Spleen (tissue), 13 donors: ENCODE measurements around the gene GABRG1. TPM values are rescaled to one million over a fixed set of nuclear protein-coding genes. Genes with fewer than 3 reads are reported as not detected.
A peak's percentile ranks its signal among the peaks of the same experiment; 100 is the strongest.

Experiments used
- DNase-seq: peaks from one replicate; pipeline ENCODE4 v3.0.0-alpha.2; 2020
- H3K27ac ChIP-seq, 8 donors: fragments of 200-600 bp; sonication (generic) in 7 of 8; 1 replicate in 4 of 8; 2 replicates in 4 of 8; pipeline versions ENCODE4 v1.5.0 to v1.8.0; 2016 to 2021; ENCODE audit warnings: inconsistent platforms in 4 of 8, mild to moderate bottlenecking in 4 of 8, moderate library complexity in 1 of 8
- H3K27me3 ChIP-seq, 7 donors: fragments of 200-600 bp; sonication (generic) in 6 of 7; replicated peaks in 1 of 7; 1 replicate in 4 of 7; 2 replicates in 3 of 7; pipeline versions ENCODE4 v1.5.0 to v1.8.0; 2016 to 2021; ENCODE audit warnings: inconsistent platforms in 3 of 7, mild to moderate bottlenecking in 1 of 7
- H3K36me3 ChIP-seq, 6 donors: fragments of 200-600 bp; sonication (generic) in 5 of 6; 1 replicate in 4 of 6; 2 replicates in 2 of 6; pipeline versions ENCODE4 v1.5.0 to v1.8.0; 2016 to 2021; ENCODE audit warnings: inconsistent platforms in 2 of 6
- H3K4me1 ChIP-seq, 6 donors: fragments of 200-600 bp; sonication (generic) in 5 of 6; 1 replicate in 3 of 6; 2 replicates in 3 of 6; pipeline versions ENCODE4 v1.5.0 to v1.8.0; 2016 to 2021; ENCODE audit warnings: inconsistent platforms in 3 of 6
- H3K4me3 ChIP-seq, 8 donors: fragments of 200-600 bp; sonication (generic) in 7 of 8; 1 replicate in 4 of 8; 2 replicates in 4 of 8; pipeline versions ENCODE4 v1.5.0 to v1.8.0; 2016 to 2021; ENCODE audit warnings: inconsistent platforms in 4 of 8, mild to moderate bottlenecking in 4 of 8, moderate library complexity in 2 of 8
- H3K9me3 ChIP-seq, 8 donors: fragments of 200-600 bp; sonication (generic) in 7 of 8; 1 replicate in 4 of 8; 2 replicates in 4 of 8; pipeline versions ENCODE4 v1.5.0 to v1.8.0; 2016 to 2021; ENCODE audit warnings: inconsistent platforms in 4 of 8
- POLR2A ChIP-seq, 3 donors: fragments of 450-650 bp; IDR thresholded peaks; one replicate each; pipeline ENCODE4 v1.5.1; 2017; ENCODE audit warnings: antibody characterized with exemption in 3 of 3, mild to moderate bottlenecking in 1 of 3
- POLR2AphosphoS5 ChIP-seq, 3 donors: sonication (generic); formaldehyde crosslinking; IDR thresholded peaks; one replicate each; pipeline ENCODE4 v1.5.1; 2017; ENCODE audit warnings: antibody characterized with exemption in 3 of 3
- WGBS, 5 donors: extraction: QIAGEN DNeasy Blood & Tissue Kit in 3 of 5; methylation state at CpG; one replicate each; pipeline versions ENCODE4 v1.1.5 to v1.1.7; 2013 to 2018; 5-methylcytosine and 5-hydroxymethylcytosine counted together
- intact Hi-C: fragments of 100-400 bp; cut with DNase I; formaldehyde crosslinking; loops from one replicate; pipeline ENCODE4 v1.15.0; 2023; ENCODE audit warnings: low total_unique reads
- long read RNA-seq, 2 donors: transcript quantifications; one replicate each; lab custom pipeline, GENCODE V29; 2026
- polyA plus RNA-seq, 3 donors: library from polyadenylated mRNA; stranded (reverse); fragments of 200-250 nt; gene quantifications; one replicate each; pipeline ENCODE4 v1.2.1, GENCODE V29; 2013
- total RNA-seq, 7 donors: library from RNA; depleted of rRNA in 3 of 7; stranded (reverse); fragments of >200 nt in 3 of 7; fragmentation: NEBNext Ultra II Directional in 4 of 7; extraction: Animal tissue kit (Norgen Biotek cat#: 25700) in 4 of 7; gene quantifications; one replicate each; pipeline versions ENCODE4 v1.1.0 to v1.2.1, GENCODE V29; 2016 to 2021
- TF ChIP-seq, protein P1 (sequence below), 11 experiments: fragments of 200-600 bp in 7 of 11; fragments of 450-650 bp in 4 of 11; sonication (generic) in 4 of 11; IDR thresholded peaks in 8 of 11; conservative IDR thresholded peaks in 3 of 11; 1 replicate in 7 of 11; 2 replicates in 4 of 11; pipeline versions ENCODE4 v1.4.0 to v1.8.0; 2016 to 2021; ENCODE audit warnings: antibody characterized with exemption in 11 of 11, inconsistent platforms in 4 of 11, mild to moderate bottlenecking in 1 of 11
- donor health status: healthy with polysubstance abuse.
- donor health status: DM: no; HTN: no; CAD: no; lungs with moderate emphysema.
- donor health status: DM: no; HTN: no; CAD: no.
- donor health status: Bipolar disorder and iron deficiency.
- donor health status: healthy.
- donor health status: DM: no; HTN: no; CAD: no.
- donor health status: DM: yes; HTN: yes; CAD: no.

GABRG1 gene
- under 1 TPM in 3 of 7 donors, not detected in 4; 0.06 to 0.09 (median 0.07) TPM for total RNA-seq
- under 1 TPM in 2 of 3 donors, not detected in 1; under 0.01 to 0.03 TPM for polyA plus RNA-seq
- long read RNA-seq, donor 1, result 0 reads
- long read RNA-seq, donor 2, result 0 reads

DNA sequence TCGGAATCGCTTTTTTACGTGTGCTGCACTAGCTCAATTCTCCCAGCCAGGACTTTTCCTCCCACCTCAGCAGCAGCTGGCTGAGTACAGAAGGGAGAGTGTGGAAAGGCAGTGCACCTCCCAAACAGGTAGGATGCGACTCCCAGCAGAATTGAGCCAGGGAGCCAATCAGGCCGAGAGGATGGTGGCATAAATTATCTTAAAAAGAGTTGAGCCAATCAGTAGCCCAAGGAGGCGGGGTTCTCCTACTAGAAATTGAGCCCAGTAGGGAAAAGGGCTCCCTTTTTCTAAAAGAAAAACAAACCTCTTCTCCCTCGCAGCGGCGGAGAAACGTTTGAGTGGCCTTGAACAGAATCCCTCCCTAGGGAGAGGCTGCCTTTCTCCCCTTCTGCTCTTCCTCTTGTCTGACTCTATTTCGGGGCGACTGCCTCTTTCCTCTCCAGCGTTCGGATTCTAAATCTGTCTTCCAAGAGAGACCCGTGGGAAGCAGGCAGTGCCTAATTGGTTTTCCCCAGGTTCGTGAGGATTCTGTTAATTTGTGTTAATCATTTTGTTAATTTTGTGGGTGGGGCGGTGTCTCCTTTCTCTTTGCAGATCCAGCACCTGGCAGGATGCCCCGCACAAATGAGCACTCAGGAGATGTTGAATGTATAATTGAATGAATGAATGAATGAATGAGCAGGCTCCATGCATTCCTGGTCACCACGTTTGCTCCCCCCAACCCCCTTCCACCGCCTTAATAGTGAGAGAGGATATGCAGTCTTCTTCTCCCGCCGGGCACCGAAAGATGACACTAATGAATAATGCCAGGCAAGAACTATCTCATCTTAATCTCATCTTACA lies at the start of gene GABRG1:
TSS of gene GABRG1 (minus strand) at position 142 of the 843 bp plus-strand sequence. CDS start at position 1, 141 bp downstream.
- H3K27ac ChIP-seq, result no peak within 1 kb of the TSS
- H3K9me3 ChIP-seq, result no peaks in the 10 kb centered on the region
- intact Hi-C loops, result no loop called here
- no peaks in the 10 kb centered on the region for H3K36me3 ChIP-seq
- TF ChIP-seq POLR2AphosphoS5 (IDR thresholded peaks at IDR 0.05) (no peak), POLR2A (IDR thresholded peaks at IDR 0.05) (no peak)
- TF ChIP-seq, protein P1, sequence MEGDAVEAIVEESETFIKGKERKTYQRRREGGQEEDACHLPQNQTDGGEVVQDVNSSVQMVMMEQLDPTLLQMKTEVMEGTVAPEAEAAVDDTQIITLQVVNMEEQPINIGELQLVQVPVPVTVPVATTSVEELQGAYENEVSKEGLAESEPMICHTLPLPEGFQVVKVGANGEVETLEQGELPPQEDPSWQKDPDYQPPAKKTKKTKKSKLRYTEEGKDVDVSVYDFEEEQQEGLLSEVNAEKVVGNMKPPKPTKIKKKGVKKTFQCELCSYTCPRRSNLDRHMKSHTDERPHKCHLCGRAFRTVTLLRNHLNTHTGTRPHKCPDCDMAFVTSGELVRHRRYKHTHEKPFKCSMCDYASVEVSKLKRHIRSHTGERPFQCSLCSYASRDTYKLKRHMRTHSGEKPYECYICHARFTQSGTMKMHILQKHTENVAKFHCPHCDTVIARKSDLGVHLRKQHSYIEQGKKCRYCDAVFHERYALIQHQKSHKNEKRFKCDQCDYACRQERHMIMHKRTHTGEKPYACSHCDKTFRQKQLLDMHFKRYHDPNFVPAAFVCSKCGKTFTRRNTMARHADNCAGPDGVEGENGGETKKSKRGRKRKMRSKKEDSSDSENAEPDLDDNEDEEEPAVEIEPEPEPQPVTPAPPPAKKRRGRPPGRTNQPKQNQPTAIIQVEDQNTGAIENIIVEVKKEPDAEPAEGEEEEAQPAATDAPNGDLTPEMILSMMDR (IDR thresholded peaks at IDR 0.05 in 8 of 11, conservative IDR thresholded peaks at IDR 0.05 in 3 of 11), result no peak
- peak within 1 kb of the TSS in 2 of 8 donors; percentile 18 to 40 for H3K4me3 ChIP-seq
- DNase-seq, result no peak
- H3K4me1 ChIP-seq, result no peaks in the 10 kb centered on the region
- H3K27me3 ChIP-seq, result peaks cover 0 to 7% (median 0%) of the 10 kb centered on the region in 7 donors
- 22 to 44% (median 27%) methylated on average over 23 of the region's 23 CpGs for WGBS, 5 donors

- intact Hi-C loops, result no loop called here
- 69 to 92% (median 88%) methylated on average over 4 of the region's 4 CpGs for WGBS, 5 donors
Measured at GRCh38 chr4:46146993-46147392, 23.1 kb upstream of the GABRG1 start.

GRCh38 chr4:46131498-46132057 lies 7.7 kb upstream of the GABRG1 start:
- no peaks in the 10 kb centered on the region for H3K4me1 ChIP-seq
- H3K36me3 ChIP-seq, result no peaks in the 10 kb centered on the region
- no peaks in the 10 kb centered on the region for H3K27me3 ChIP-seq
- H3K4me3 ChIP-seq, result no peak overlapping the region
- no peak for DNase-seq
- TF ChIP-seq POLR2AphosphoS5 (IDR thresholded peaks at IDR 0.05) (no peak), POLR2A (IDR thresholded peaks at IDR 0.05) (no peak)
- TF ChIP-seq, protein P1 (IDR thresholded peaks at IDR 0.05 in 8 of 11, conservative IDR thresholded peaks at IDR 0.05 in 3 of 11), result no peak
- no peak overlapping the region for H3K27ac ChIP-seq
- H3K9me3 ChIP-seq, result peaks cover 0 to 6% (median 0%) of the 10 kb centered on the region in 8 donors
- 60 to 80% (median 72%) methylated on average over 2 of the region's 2 CpGs for WGBS, 5 donors
- intact Hi-C loops, result no loop called here

More at GRCh38 chr4:46146993-46147392, 23.1 kb upstream of the GABRG1 start:
- no peaks in the 10 kb centered on the region for H3K27me3 ChIP-seq
- H3K9me3 ChIP-seq, result peaks cover 0 to 49% (median 28%) of the 10 kb centered on the region in 8 donors
- H3K4me3 ChIP-seq, result no peak overlapping the region
- H3K27ac ChIP-seq, result no peak overlapping the region
- no peaks in the 10 kb centered on the region for H3K36me3 ChIP-seq
- no peak for DNase-seq
- no peaks in the 10 kb centered on the region for H3K4me1 ChIP-seq
- TF ChIP-seq POLR2A (IDR thresholded peaks at IDR 0.05) (no peak), POLR2AphosphoS5 (IDR thresholded peaks at IDR 0.05) (no peak)
- TF ChIP-seq, protein P1 (IDR thresholded peaks at IDR 0.05 in 8 of 11, conservative IDR thresholded peaks at IDR 0.05 in 3 of 11), result no peak
